GM18526 (cell line): ENCODE results near the gene LNPEP.

ENCODE experiments used
- POLR2A ChIP-seq: IDR thresholded peaks from 3 replicates; pipeline ENCODE4 v1.6.1; 2011; ENCODE audit not compliant: insufficient read length; ENCODE audit errors: extremely low read depth

Gene LNPEP

GRCh38 chr5:97044052-97044451, 108.2 kb downstream of the LNPEP start:
- no peak for TF ChIP-seq POLR2A

GRCh38 chr5:97046270-97046982, 110.5 kb downstream of the LNPEP start:
- no peak for TF ChIP-seq POLR2A

GRCh38 chr5:97047076-97047475, 111.2 kb downstream of the LNPEP start:
- TF ChIP-seq POLR2A: no peak

- TF ChIP-seq POLR2A: no peak
Measured at GRCh38 chr5:97049175-97049574, 113.3 kb downstream of the LNPEP start.

GRCh38 chr5:97056263-97056662, 120.4 kb downstream of the LNPEP start:
- no peak for TF ChIP-seq POLR2A

GRCh38 chr5:97062046-97062445, 126.2 kb downstream of the LNPEP start:
- no peak for TF ChIP-seq POLR2A

GRCh38 chr5:97063251-97063650, 127.4 kb downstream of the LNPEP start:
- no peak for TF ChIP-seq POLR2A

GRCh38 chr5:97065475-97065874, 129.6 kb downstream of the LNPEP start:
- TF ChIP-seq POLR2A: no peak

- TF ChIP-seq POLR2A: no peak
Measured at GRCh38 chr5:97067296-97067850, 131.5 kb downstream of the LNPEP start.

GRCh38 chr5:97070234-97070633, 134.4 kb downstream of the LNPEP start:
- TF ChIP-seq POLR2A: no peak

GRCh38 chr5:97071101-97071500, 135.2 kb downstream of the LNPEP start:
- no peak for TF ChIP-seq POLR2A

GRCh38 chr5:97071993-97072392, 136.1 kb downstream of the LNPEP start:
- TF ChIP-seq POLR2A: no peak

- TF ChIP-seq POLR2A: no peak
Measured at GRCh38 chr5:97072696-97073095, 136.8 kb downstream of the LNPEP start.

- TF ChIP-seq POLR2A: no peak
Measured at GRCh38 chr5:97073420-97073819, 137.5 kb downstream of the LNPEP start.

GRCh38 chr5:97074859-97075489, 139.1 kb downstream of the LNPEP start:
- TF ChIP-seq POLR2A: no peak

GRCh38 chr5:97075649-97076048, 139.8 kb downstream of the LNPEP start:
- no peak for TF ChIP-seq POLR2A

GRCh38 chr5:97076098-97076497, 140.2 kb downstream of the LNPEP start:
- TF ChIP-seq POLR2A: no peak

- TF ChIP-seq POLR2A: no peak
Measured at GRCh38 chr5:97077246-97077645, 141.4 kb downstream of the LNPEP start.
